Smooth muscle cell (in vitro differentiated cells): ENCODE results near the gene DLG2. TPM values are rescaled to one million over a fixed set of nuclear protein-coding genes. Genes with fewer than 3 reads are reported as not detected.

Experiments
- DNase-seq: peaks from one replicate; lab custom pipeline; 2025; ENCODE audit not compliant: unreplicated experiment; lab: John Stamatoyannopoulos, UW
- H2AFZ ChIP-seq: fragments of 200-600 bp; sonication (generic); 2 replicates; pipeline ENCODE4 v1.6.0; 2016; ENCODE audit warnings: antibody characterized with exemption, low read depth, mild to moderate bottlenecking
- H3F3A ChIP-seq: fragments of 200-600 bp; sonication (generic); 2 replicates; pipeline ENCODE4 v1.6.0; 2017; ENCODE audit warnings: antibody characterized with exemption, low read depth
- H3K27ac ChIP-seq: fragments of 200-600 bp; sonication (generic); 2 replicates; pipeline ENCODE4 v1.5.1; 2016; ENCODE audit warnings: low read depth, mild to moderate bottlenecking
- H3K27me3 ChIP-seq: fragments of 200-600 bp; sonication (generic); 2 replicates; pipeline ENCODE4 v1.6.1; 2016; ENCODE audit warnings: low read depth, mild to moderate bottlenecking
- H3K36me3 ChIP-seq: fragments of 200-600 bp; sonication (generic); 2 replicates; pipeline ENCODE4 v1.5.1; 2016; ENCODE audit warnings: low read depth
- H3K4me1 ChIP-seq: fragments of 200-600 bp; sonication (generic); 2 replicates; pipeline ENCODE4 v1.5.1; 2016; ENCODE audit warnings: low read depth
- H3K4me2 ChIP-seq: fragments of 200-600 bp; sonication (generic); 2 replicates; pipeline ENCODE4 v1.6.0; 2016; ENCODE audit warnings: mild to moderate bottlenecking
- H3K4me3 ChIP-seq: fragments of 200-600 bp; sonication (generic); 2 replicates; pipeline ENCODE4 v1.5.1; 2016; ENCODE audit warnings: mild to moderate bottlenecking
- H3K79me2 ChIP-seq: fragments of 200-600 bp; sonication (generic); 2 replicates; pipeline ENCODE4 v1.6.0; 2016; ENCODE audit warnings: low read depth, mild to moderate bottlenecking
- H3K9ac ChIP-seq: fragments of 200-600 bp; sonication (generic); 2 replicates; pipeline ENCODE4 v1.6.0; 2016; ENCODE audit warnings: low read depth
- H3K9me3 ChIP-seq: fragments of 200-600 bp; sonication (generic); replicated peaks from 2 replicates; pipeline ENCODE4 v1.5.1; 2016; ENCODE audit warnings: low read depth
- H4K20me1 ChIP-seq: fragments of 200-600 bp; sonication (generic); 2 replicates; pipeline ENCODE4 v1.6.0; 2016; ENCODE audit warnings: low read depth
- CTCF ChIP-seq: fragments of 200-600 bp; sonication (generic); IDR thresholded peaks from 2 replicates; pipeline ENCODE4 v1.5.1; 2017; ENCODE audit warnings: borderline replicate concordance, mild to moderate bottlenecking, antibody characterized with exemption; ENCODE audit not compliant: insufficient read depth, poor library complexity, severe bottlenecking
- WGBS: methylation state at CpG from one replicate; pipeline ENCODE4 v1.1.7; 2016; ENCODE audit warnings: low lambda C conversion rate; 5-methylcytosine and 5-hydroxymethylcytosine counted together
- polyA plus RNA-seq: library from polyadenylated mRNA; unstranded; fragments of >200 nt; fragmentation: Nextera tagmentation; extraction: Ambion mirVana; gene quantifications from 2 replicates; pipeline ENCODE4 v1.2.1, GENCODE V29; 2016
- total RNA-seq: library from RNA; depleted of rRNA; stranded (reverse); fragments of >200 nt; gene quantifications from 2 replicates; pipeline ENCODE4 v1.2.3, GENCODE V29; 2014

Gene DLG2
- total and polyA plus RNA-seq, 2 experiments from 2014 or later: 0.74 to 1.1 TPM

GRCh38 chr11:84914511-84914910 lies 712.6 kb downstream of the DLG2 start:
- Histone ChIP-seq H3K4me2 (no peak overlapping the region), H4K20me1 (no peaks in the 10 kb centered on the region), H3F3A (no peaks in the 10 kb centered on the region), H3K9ac (no peak overlapping the region), H3K27ac (no peak overlapping the region), H3K36me3 (no peaks in the 10 kb centered on the region), H3K4me1 (no peaks in the 10 kb centered on the region), H3K9me3 (no peaks in the 10 kb centered on the region), H2AFZ (no peak overlapping the region), H3K79me2 (no peaks in the 10 kb centered on the region), H3K27me3 (no peaks in the 10 kb centered on the region), H3K4me3 (no peak overlapping the region)
- TF ChIP-seq CTCF: no peak
- 75% methylated on average over 2 of the region's 2 CpGs for WGBS
- no peak for DNase-seq

GRCh38 chr11:84909740-84910139 lies 717.4 kb downstream of the DLG2 start:
- no peaks in the 10 kb centered on the region for H3K27me3 ChIP-seq
- TF ChIP-seq CTCF: no peak
- H3F3A ChIP-seq: no peaks in the 10 kb centered on the region
- WGBS: 91% methylated on average over 2 of the region's 2 CpGs
- H4K20me1 ChIP-seq: no peaks in the 10 kb centered on the region
- H3K9me3 ChIP-seq: no peaks in the 10 kb centered on the region
- DNase-seq: no peak
- no peaks in the 10 kb centered on the region for H3K36me3 ChIP-seq
- no peak overlapping the region for H3K9ac ChIP-seq
- H3K4me3 ChIP-seq: no peak overlapping the region
- no peak overlapping the region for H2AFZ ChIP-seq
- no peaks in the 10 kb centered on the region for H3K79me2 ChIP-seq
- no peak overlapping the region for H3K4me2 ChIP-seq
- peaks cover 5% of the 10 kb centered on the region for H3K4me1 ChIP-seq
- no peak overlapping the region for H3K27ac ChIP-seq

- H3K9ac ChIP-seq: no peak overlapping the region
- no peak for TF ChIP-seq CTCF
- H3K4me3 ChIP-seq: no peak overlapping the region
- peaks cover 5% of the 10 kb centered on the region for H3K4me1 ChIP-seq
- WGBS: 17% methylated on average over 3 of the region's 3 CpGs
- H3K4me2 ChIP-seq: peak overlapping the region; percentile 74
- no peaks in the 10 kb centered on the region for H3K79me2 ChIP-seq
- peak overlapping the region; percentile 77 for H3K27ac ChIP-seq
- H3K27me3 ChIP-seq: no peaks in the 10 kb centered on the region
- DNase-seq: no peak
- no peaks in the 10 kb centered on the region for H4K20me1 ChIP-seq
- peaks cover 2% of the 10 kb centered on the region for H3F3A ChIP-seq
- H3K9me3 ChIP-seq: no peaks in the 10 kb centered on the region
- H2AFZ ChIP-seq: peak overlapping the region; percentile 80
- H3K36me3 ChIP-seq: no peaks in the 10 kb centered on the region
Observed at GRCh38 chr11:84906995-84907394, 720.1 kb downstream of the DLG2 start.

GRCh38 chr11:84905411-84905810 lies 721.7 kb downstream of the DLG2 start:
- WGBS: 42% methylated on average over 1 of the region's 1 CpG
- H3K79me2 ChIP-seq: no peaks in the 10 kb centered on the region
- no peak overlapping the region for H3K9ac ChIP-seq
- H3K4me1 ChIP-seq: peaks cover 5% of the 10 kb centered on the region
- no peak for TF ChIP-seq CTCF
- no peak for DNase-seq
- no peaks in the 10 kb centered on the region for H3K27me3 ChIP-seq
- no peak overlapping the region for H3K27ac ChIP-seq
- H4K20me1 ChIP-seq: no peaks in the 10 kb centered on the region
- no peaks in the 10 kb centered on the region for H3K36me3 ChIP-seq
- no peak overlapping the region for H2AFZ ChIP-seq
- H3K9me3 ChIP-seq: no peaks in the 10 kb centered on the region
- H3K4me2 ChIP-seq: no peak overlapping the region
- peaks cover 4% of the 10 kb centered on the region for H3F3A ChIP-seq
- no peak overlapping the region for H3K4me3 ChIP-seq
